NT2/D1 (cell line): ENCODE measurements around the gene UQCC3.

Experiments
- SUZ12 ChIP-seq: IDR thresholded peaks from 2 replicates; pipeline ENCODE4 v1.6.1; 2011; ENCODE audit not compliant: insufficient read length, insufficient read depth; ENCODE audit errors: extremely low read depth
- YY1 ChIP-seq: IDR thresholded peaks from 2 replicates; pipeline ENCODE4 v1.6.1; 2011; ENCODE audit not compliant: insufficient read length, insufficient read depth

DNA sequence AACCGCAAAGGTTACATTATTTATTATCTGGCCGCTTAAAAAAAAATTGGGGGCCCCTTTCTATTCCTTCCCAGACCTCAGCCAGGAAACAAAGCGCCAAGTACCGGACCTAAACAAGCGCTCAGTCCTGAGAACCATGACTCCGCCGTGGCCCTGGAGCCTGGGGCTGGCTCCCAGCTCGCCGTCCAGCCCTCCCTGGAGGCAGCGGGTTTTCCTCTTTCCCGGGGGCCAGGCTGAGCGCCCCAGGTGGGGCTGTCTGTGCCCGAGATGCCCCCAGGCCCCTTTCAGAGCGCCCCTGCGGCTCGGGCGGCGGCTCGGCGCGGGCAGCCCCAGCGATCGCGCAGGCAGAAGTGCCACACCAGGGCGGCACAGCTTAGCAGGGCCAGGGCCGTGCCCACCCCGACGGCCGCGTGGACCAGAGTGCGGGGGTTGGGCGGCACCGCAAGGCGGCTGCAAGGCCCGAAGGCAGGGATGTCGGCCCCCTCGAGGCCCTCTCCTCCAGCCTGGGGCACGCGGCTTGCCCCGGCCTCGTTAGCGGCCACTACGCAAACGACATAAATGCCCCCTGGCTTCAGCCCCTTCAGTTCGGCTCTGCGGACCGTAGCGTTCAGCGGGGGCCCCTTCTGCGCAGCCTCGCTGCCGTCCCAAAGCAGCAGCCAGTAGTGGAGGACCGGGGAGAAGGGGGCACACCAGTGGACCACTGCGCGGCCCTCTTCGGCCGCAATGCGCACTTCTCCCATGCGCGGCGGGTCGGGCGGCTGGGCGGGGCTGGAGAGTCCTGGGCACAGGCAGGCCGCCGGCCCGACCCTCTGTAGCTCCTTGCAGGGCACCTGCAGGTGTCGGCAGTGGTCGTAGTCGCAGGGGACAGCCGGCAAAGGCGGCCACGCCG lies 16.3 kb downstream of the UQCC3 start:
- TF ChIP-seq YY1 (no peak), SUZ12 (no peak)
